ENCODE data around the gene LTA4H. TPM values are rescaled to one million over a fixed set of nuclear protein-coding genes. Genes with fewer than 3 reads are reported as not detected.

Gene LTA4H
- total RNA-seq, 2 experiments from 2014 or later: 93.7 to 94.4 TPM

Other genes starting within 250 kb of the LTA4H start
- not detected for gene NTN4, start 244.8 kb downstream of the LTA4H start, total RNA-seq
- 10 to 100 TPM; 54.9 to 57.9 TPM for gene SNRPF, start 176.6 kb downstream of the LTA4H start, total RNA-seq
- gene CCDC38, start 93.0 kb downstream of the LTA4H start, total RNA-seq: under 1 TPM; 0.16 TPM
- gene AMDHD1, start 92.3 kb downstream of the LTA4H start, total RNA-seq: 1 to 10 TPM; 1.4 to 1.5 TPM
- gene HAL, start 39.2 kb downstream of the LTA4H start, total RNA-seq: under 1 TPM; 0.56 to 0.58 TPM
- 10 to 100 TPM; 10.9 to 12.6 TPM for gene ELK3, start 158.8 kb upstream of the LTA4H start, total RNA-seq

Data from activated naive CD8-positive, alpha-beta T cell treated with anti-CD3 and anti-CD28 coated beads for 36 hours (primary cell).